H1 (cell line): ENCODE results near the gene KIF23.

Experiments used
- ATF3 ChIP-seq: IDR thresholded peaks from 2 replicates; pipeline ENCODE4 v1.6.1; 2011; ENCODE audit warnings: low read depth, mild to moderate bottlenecking, low read length; ENCODE audit not compliant: insufficient read depth
- CTCF ChIP-seq, 3 experiments: IDR thresholded peaks; 1 replicate in 2 of 3; 2 replicates in 1 of 3; pipeline versions ENCODE4 v1.5.1 to v1.6.1; 2011; ENCODE audit warnings: low read length in 3 of 3, mild to moderate bottlenecking in 3 of 3, inconsistent platforms in 2 of 3, low read depth in 1 of 3, moderate library complexity in 1 of 3; ENCODE audit not compliant: insufficient read depth in 1 of 3; ENCODE audit errors: control extremely low read depth in 1 of 3
- EGR1 ChIP-seq: IDR thresholded peaks from 2 replicates; pipeline ENCODE4 v1.6.1; 2011; ENCODE audit warnings: low read depth, low read length, borderline replicate concordance
- EZH2 ChIP-seq: fragments of 200-600 bp; sonication (generic); IDR thresholded peaks from 2 replicates; pipeline ENCODE4 v1.7.1; 2012; ENCODE audit warnings: low read depth, mild to moderate bottlenecking, moderate library complexity, low read length, inconsistent platforms; ENCODE audit not compliant: severe bottlenecking
- KDM1A ChIP-seq: fragments of 200-600, 300-600 bp; sonication (generic); IDR thresholded peaks from 2 replicates; pipeline ENCODE4 v1.7.1; 2016; ENCODE audit warnings: mild to moderate bottlenecking, low read length, borderline replicate concordance
- SIN3A ChIP-seq, 2 experiments: IDR thresholded peaks in 1 of 2; conservative IDR thresholded peaks in 1 of 2; 2 replicates each; pipeline ENCODE4 v1.6.1; 2011 to 2012; ENCODE audit warnings: low read length in 2 of 2, improper control_type of control experiment in 1 of 2, low read depth in 1 of 2, mild to moderate bottlenecking in 1 of 2
- SIRT6 ChIP-seq: IDR thresholded peaks from one replicate; pipeline ENCODE4 v1.7.1; 2012; ENCODE audit warnings: low read length, inconsistent platforms
- SIX5 ChIP-seq: IDR thresholded peaks from 2 replicates; pipeline ENCODE4 v1.6.1; 2011; ENCODE audit warnings: mild to moderate bottlenecking, low read depth, low read length
- TAF7 ChIP-seq: optimal IDR thresholded peaks from 2 replicates; pipeline ENCODE3; 2011; ENCODE audit warnings: low read depth, mild to moderate bottlenecking, inconsistent platforms, low read length, moderate library complexity, borderline replicate concordance
- TEAD4 ChIP-seq: IDR thresholded peaks from 2 replicates; pipeline ENCODE4 v1.6.1; 2012; ENCODE audit warnings: low read depth, low read length, inconsistent platforms, mixed read lengths
- ZNF274 ChIP-seq: IDR thresholded peaks from 2 replicates; pipeline ENCODE4 v1.7.0; 2012; ENCODE audit warnings: low read length, borderline replicate concordance; ENCODE audit errors: extremely low read depth

- TF ChIP-seq TEAD4 (no peak), KDM1A (no peak), CTCF (IDR thresholded peaks at IDR 0.05; ENCODE audit: control extremely low read depth in 1 of 3, insufficient read depth in 1 of 3, low read depth in 1 of 3, low read length in 3 of 3) (no peak), SIRT6 (no peak), EZH2 (no peak), EGR1 (no peak), SIX5 (no peak), ATF3 (no peak), ZNF274 (no peak), SIN3A (conservative IDR thresholded peaks at IDR 0.05 in 1 of 2, IDR thresholded peaks at IDR 0.05 in 1 of 2; ENCODE audit: low read depth in 1 of 2, low read length in 2 of 2) (no peak), TAF7 (no peak)
These were observed 1.9 kb upstream of the KIF23 start for GRCh38 chr15:69412274-69412673.
